Activated CD4-positive, alpha-beta T cell treated with anti-CD3 and anti-CD28 coated beads, Interleukin-2, amount 10 ng/mL, durations not matched to agents 7 days and 5 days (primary cell): Measurements from ENCODE around the gene NCOA5. TPM values are rescaled to one million over a fixed set of nuclear protein-coding genes. Genes with fewer than 3 reads are reported as not detected.

ENCODE experiments used
- CTCF ChIA-PET: fragments of 350-600 bp; sonication (Branson Sonifier 250); formaldehyde crosslinking; loops from one replicate; lab custom pipeline; 2021; ENCODE audit warnings: antibody characterized with exemption; lab: Charles Lee
- POLR2A ChIA-PET: fragments of 350-600 bp; sonication (Branson Sonifier 250); formaldehyde crosslinking; loops from one replicate; lab custom pipeline; 2021; ENCODE audit warnings: antibody characterized with exemption; lab: Charles Lee
- DNase-seq: peaks from one replicate; pipeline ENCODE4 v3.0.0-alpha.2; 2020
- H3K27ac Mint-ChIP-seq: one replicate; pipeline ENCODE4 v1.8.0; 2021; ENCODE audit warnings: mild to moderate bottlenecking, moderate library complexity, mixed read lengths
- H3K27me3 Mint-ChIP-seq: one replicate; pipeline ENCODE4 v1.8.0; 2021; ENCODE audit warnings: mixed read lengths
- H3K36me3 Mint-ChIP-seq: one replicate; pipeline ENCODE4 v1.8.0; 2021; ENCODE audit warnings: low read depth, mixed read lengths
- H3K4me1 Mint-ChIP-seq: one replicate; pipeline ENCODE4 v1.8.0; 2021; ENCODE audit warnings: mixed read lengths
- H3K4me3 Mint-ChIP-seq: one replicate; pipeline ENCODE4 v1.8.0; 2021; ENCODE audit warnings: mild to moderate bottlenecking, moderate library complexity, mixed read lengths
- H3K9me3 Mint-ChIP-seq: one replicate; pipeline ENCODE4 v1.8.0; 2021; ENCODE audit warnings: mixed read lengths
- total RNA-seq, 2 experiments: library from RNA; stranded (reverse); gene quantifications; one replicate each; pipeline ENCODE4 v1.2.3, GENCODE V29; 2021

The NCOA5 gene
- total RNA-seq, 2 experiments from 2014 or later, result 30.9 to 35.0 TPM

DNA sequence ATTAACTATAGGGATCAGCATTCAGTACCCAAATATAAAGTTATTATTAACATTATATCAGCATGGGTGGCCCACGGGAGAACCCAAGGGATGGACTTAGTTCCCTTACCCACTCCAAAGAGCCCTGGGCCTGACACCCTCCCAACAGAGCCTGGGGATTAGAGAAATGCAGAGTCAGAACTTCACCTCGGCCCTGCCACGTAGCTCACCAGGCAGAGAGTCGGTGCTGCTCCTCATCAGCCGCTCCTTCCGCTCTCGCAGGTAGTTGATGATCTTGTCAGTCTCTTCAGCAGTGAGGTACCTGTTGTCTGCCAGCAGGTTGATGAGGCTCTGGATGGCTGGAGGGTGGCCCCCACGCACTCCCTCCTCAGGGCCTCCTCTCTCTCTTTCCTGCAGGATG lies 26.6 kb downstream of the NCOA5 start:
- peaks cover 44% of the 10 kb centered on the region for H3K4me1 Mint-ChIP-seq
- H3K27ac Mint-ChIP-seq, result no peak overlapping the region
- DNase-seq, result no peak
- no peak overlapping the region for H3K4me3 Mint-ChIP-seq
- no peaks in the 10 kb centered on the region for H3K9me3 Mint-ChIP-seq
- peaks cover 63% of the 10 kb centered on the region for H3K36me3 Mint-ChIP-seq
- ChIA-PET POLR2A (no interaction called here), CTCF (no interaction called here)
- peaks cover 3% of the 10 kb centered on the region for H3K27me3 Mint-ChIP-seq

DNA sequence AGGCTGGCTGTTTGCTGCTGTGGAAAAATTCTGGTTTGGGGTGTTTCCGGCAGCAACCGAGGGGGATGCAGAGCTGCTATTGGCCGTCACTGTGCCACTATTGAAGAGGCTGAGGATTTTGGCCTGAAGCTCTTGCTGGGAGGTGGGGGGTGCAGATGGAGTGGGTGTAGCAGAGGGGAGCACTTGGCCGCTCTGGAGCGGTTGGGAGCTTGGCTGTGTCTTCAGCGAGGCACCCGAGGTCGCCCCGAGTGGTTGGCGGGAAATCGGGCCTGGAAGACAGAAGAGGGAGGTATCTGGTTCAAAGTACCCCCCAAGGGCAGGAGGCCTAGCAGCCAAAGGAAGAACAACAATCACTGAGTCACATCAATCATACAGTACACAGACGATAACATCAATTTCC lies 27.1 kb downstream of the NCOA5 start:
- Mint-ChIP-seq H3K9me3 (no peaks in the 10 kb centered on the region), H3K27ac (no peak overlapping the region), H3K4me3 (no peak overlapping the region), H3K27me3 (peaks cover 5% of the 10 kb centered on the region), H3K4me1 (peaks cover 44% of the 10 kb centered on the region), H3K36me3 (peaks cover 58% of the 10 kb centered on the region)
- no peak for DNase-seq
- ChIA-PET CTCF (no interaction called here), POLR2A (no interaction called here)

GRCh38 chr20:46062151-46062550 lies 27.6 kb downstream of the NCOA5 start:
- ChIA-PET POLR2A (no interaction called here), CTCF (no interaction called here)
- no peaks in the 10 kb centered on the region for H3K9me3 Mint-ChIP-seq
- H3K4me1 Mint-ChIP-seq, result peaks cover 44% of the 10 kb centered on the region
- peaks cover 8% of the 10 kb centered on the region for H3K27me3 Mint-ChIP-seq
- H3K27ac Mint-ChIP-seq, result no peak overlapping the region
- no peak overlapping the region for H3K4me3 Mint-ChIP-seq
- H3K36me3 Mint-ChIP-seq, result peaks cover 58% of the 10 kb centered on the region
- DNase-seq, result no peak

GRCh38 chr20:46060975-46061374 lies 28.8 kb downstream of the NCOA5 start:
- peaks cover 56% of the 10 kb centered on the region for H3K36me3 Mint-ChIP-seq
- H3K27ac Mint-ChIP-seq, result no peak overlapping the region
- no peak overlapping the region for H3K4me3 Mint-ChIP-seq
- H3K9me3 Mint-ChIP-seq, result no peaks in the 10 kb centered on the region
- H3K27me3 Mint-ChIP-seq, result peaks cover 18% of the 10 kb centered on the region
- CTCF ChIA-PET, result interaction anchor here (0.9 to 1.0 kb wide), 2 partner anchors 22 to 49 kb away, joined by 3 read pairs; no protein-coding TSS in a partner anchor
- H3K4me1 Mint-ChIP-seq, result peaks cover 44% of the 10 kb centered on the region
- no peak for DNase-seq
- POLR2A ChIA-PET, result no interaction called here

DNA sequence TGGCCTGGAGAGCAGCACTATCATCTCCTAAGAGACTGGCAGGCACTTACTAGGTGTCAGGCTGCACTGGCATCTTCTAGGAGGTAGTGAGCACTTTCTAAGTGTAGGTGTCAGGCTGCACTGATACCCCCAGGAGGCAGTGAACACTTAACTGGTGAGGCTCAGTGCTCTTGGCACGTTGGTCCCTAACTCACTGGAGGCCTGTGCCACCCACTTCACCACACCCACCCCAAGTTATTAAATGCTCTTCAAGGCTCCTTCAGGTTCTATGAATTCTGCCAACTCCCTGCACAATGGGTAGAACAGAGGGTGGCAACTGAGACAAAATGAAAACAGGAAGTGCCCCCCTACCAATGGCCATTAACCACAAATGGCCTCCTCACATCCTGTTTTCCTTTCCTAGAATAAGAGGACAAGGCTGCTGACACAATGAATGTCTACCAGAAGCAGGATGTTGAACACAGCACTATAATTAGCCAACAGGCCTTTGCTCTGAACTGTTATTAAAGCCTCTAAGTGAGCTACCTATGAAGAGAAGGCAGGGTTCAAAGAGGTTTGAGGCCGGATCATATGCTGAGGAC lies 29.4 kb downstream of the NCOA5 start:
- Mint-ChIP-seq H3K4me3 (no peak overlapping the region), H3K27me3 (peaks cover 24% of the 10 kb centered on the region), H3K27ac (peak overlapping the region; percentile 50), H3K36me3 (peaks cover 51% of the 10 kb centered on the region), H3K9me3 (no peaks in the 10 kb centered on the region), H3K4me1 (peaks cover 44% of the 10 kb centered on the region)
- CTCF ChIA-PET, result interaction anchor here (1.0 to 1.9 kb wide), 2 partner anchors 48 to 49 kb away, joined by 3 to 4 read pairs; no protein-coding TSS in a partner anchor
- POLR2A ChIA-PET, result no interaction called here
- no peak for DNase-seq

DNA sequence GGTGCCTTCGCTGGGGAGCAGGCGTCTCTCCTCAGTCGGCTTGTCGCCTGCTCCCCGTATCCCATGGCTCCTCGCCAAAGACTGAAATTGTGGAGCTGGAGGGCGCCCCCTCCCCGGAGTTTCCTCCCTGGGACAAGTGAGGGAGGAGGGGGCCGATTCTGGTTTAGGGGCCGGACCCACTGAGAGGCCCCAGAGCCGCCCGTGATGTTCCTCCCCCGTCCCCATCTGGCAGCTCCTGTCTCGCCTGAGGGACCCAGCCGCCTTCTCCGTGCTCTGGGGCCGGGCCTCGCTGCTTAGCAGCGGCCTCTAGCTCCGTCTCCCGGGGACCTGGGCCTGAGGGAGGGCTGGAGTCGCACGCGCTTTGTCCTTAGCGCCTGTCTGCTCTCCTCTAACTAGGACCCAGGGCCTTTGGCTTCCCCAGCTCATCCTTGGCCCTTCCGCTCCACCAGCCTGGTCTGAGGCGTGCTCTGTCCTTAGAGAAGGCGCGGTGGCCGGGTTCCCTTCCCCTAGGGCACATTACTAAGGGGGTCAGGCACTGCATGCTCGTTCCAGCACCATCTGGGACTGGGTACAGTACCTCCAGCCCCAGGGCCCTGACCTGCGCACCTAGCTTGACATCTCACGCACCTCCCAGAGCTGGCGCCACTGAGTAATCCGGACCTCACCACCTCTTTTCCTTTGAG lies 31.0 kb downstream of the NCOA5 start:
- peaks cover 33% of the 10 kb centered on the region for H3K27me3 Mint-ChIP-seq
- H3K4me1 Mint-ChIP-seq, result peaks cover 34% of the 10 kb centered on the region
- no peak overlapping the region for H3K27ac Mint-ChIP-seq
- POLR2A ChIA-PET, result no interaction called here
- no peaks in the 10 kb centered on the region for H3K9me3 Mint-ChIP-seq
- peak; percentile 8 for DNase-seq
- H3K36me3 Mint-ChIP-seq, result peaks cover 35% of the 10 kb centered on the region
- no peak overlapping the region for H3K4me3 Mint-ChIP-seq
- CTCF ChIA-PET, result interaction anchor here (0.8 to 1.9 kb wide), 5 partner anchors 9 to 47 kb away, joined by 3 to 4 read pairs (median 4); no protein-coding TSS in a partner anchor

GRCh38 chr20:46057856-46058598 lies 31.7 kb downstream of the NCOA5 start:
- H3K9me3 Mint-ChIP-seq, result no peaks in the 10 kb centered on the region
- H3K27ac Mint-ChIP-seq, result no peak overlapping the region
- H3K4me3 Mint-ChIP-seq, result no peak overlapping the region
- CTCF ChIA-PET, result interaction anchor here (0.7 to 1.9 kb wide), 6 partner anchors 15 to 279 kb away, joined by 3 to 4 read pairs (median 4); no protein-coding TSS in a partner anchor
- DNase-seq, result no peak
- POLR2A ChIA-PET, result no interaction called here
- peaks cover 33% of the 10 kb centered on the region for H3K27me3 Mint-ChIP-seq
- peaks cover 29% of the 10 kb centered on the region for H3K36me3 Mint-ChIP-seq
- peaks cover 34% of the 10 kb centered on the region for H3K4me1 Mint-ChIP-seq

GRCh38 chr20:46056970-46057855 lies 32.5 kb downstream of the NCOA5 start:
- Mint-ChIP-seq H3K4me1 (peaks cover 34% of the 10 kb centered on the region), H3K4me3 (no peak overlapping the region), H3K9me3 (no peaks in the 10 kb centered on the region), H3K36me3 (peaks cover 22% of the 10 kb centered on the region), H3K27ac (no peak overlapping the region), H3K27me3 (peaks cover 33% of the 10 kb centered on the region)
- peak; percentile 10 for DNase-seq
- POLR2A ChIA-PET, result no interaction called here
- CTCF ChIA-PET, result interaction anchor here (0.7 to 1.8 kb wide), 3 partner anchors 14 to 278 kb away, joined by 3 to 4 read pairs (median 3); no protein-coding TSS in a partner anchor

- DNase-seq, result no peak
- Mint-ChIP-seq H3K27me3 (peaks cover 33% of the 10 kb centered on the region), H3K4me3 (no peak overlapping the region), H3K36me3 (peaks cover 13% of the 10 kb centered on the region), H3K4me1 (peaks cover 25% of the 10 kb centered on the region), H3K9me3 (no peaks in the 10 kb centered on the region), H3K27ac (no peak overlapping the region)
- ChIA-PET CTCF (no interaction called here), POLR2A (no interaction called here)
Observed at GRCh38 chr20:46056027-46056833, 33.5 kb downstream of the NCOA5 start.

GRCh38 chr20:46055269-46055668 lies 34.5 kb downstream of the NCOA5 start:
- H3K9me3 Mint-ChIP-seq, result no peaks in the 10 kb centered on the region
- no peak overlapping the region for H3K27ac Mint-ChIP-seq
- peaks cover 33% of the 10 kb centered on the region for H3K27me3 Mint-ChIP-seq
- ChIA-PET POLR2A (no interaction called here), CTCF (no interaction called here)
- no peak for DNase-seq
- peaks cover 6% of the 10 kb centered on the region for H3K36me3 Mint-ChIP-seq
- peaks cover 15% of the 10 kb centered on the region for H3K4me1 Mint-ChIP-seq
- no peak overlapping the region for H3K4me3 Mint-ChIP-seq

- POLR2A ChIA-PET, result interaction anchor here (0.5 kb wide), 1 partner anchor 64 kb away, joined by 3 read pairs; no protein-coding TSS in a partner anchor
- H3K4me1 Mint-ChIP-seq, result peaks cover 9% of the 10 kb centered on the region
- CTCF ChIA-PET, result no interaction called here
- H3K36me3 Mint-ChIP-seq, result peaks cover 2% of the 10 kb centered on the region
- DNase-seq, result no peak
- no peak overlapping the region for H3K27ac Mint-ChIP-seq
- H3K9me3 Mint-ChIP-seq, result no peaks in the 10 kb centered on the region
- H3K27me3 Mint-ChIP-seq, result peaks cover 33% of the 10 kb centered on the region
- H3K4me3 Mint-ChIP-seq, result no peak overlapping the region
Observed at GRCh38 chr20:46054606-46055005, 35.2 kb downstream of the NCOA5 start.
